Neural progenitor cell (in vitro differentiated cells): ENCODE results near the gene IGSF3.

Experiments
- EZH2 ChIP-seq: fragments of 200-600 bp; sonication (generic); IDR thresholded peaks from 2 replicates; pipeline ENCODE4 v1.6.1; 2017; ENCODE audit warnings: antibody characterized with exemption, mild to moderate bottlenecking, moderate library complexity
- TF ChIP-seq, protein P1 (sequence below): fragments of 200-600 bp; sonication (generic); IDR thresholded peaks from 2 replicates; pipeline ENCODE4 v1.5.1; 2017; ENCODE audit warnings: antibody characterized with exemption, mild to moderate bottlenecking

DNA sequence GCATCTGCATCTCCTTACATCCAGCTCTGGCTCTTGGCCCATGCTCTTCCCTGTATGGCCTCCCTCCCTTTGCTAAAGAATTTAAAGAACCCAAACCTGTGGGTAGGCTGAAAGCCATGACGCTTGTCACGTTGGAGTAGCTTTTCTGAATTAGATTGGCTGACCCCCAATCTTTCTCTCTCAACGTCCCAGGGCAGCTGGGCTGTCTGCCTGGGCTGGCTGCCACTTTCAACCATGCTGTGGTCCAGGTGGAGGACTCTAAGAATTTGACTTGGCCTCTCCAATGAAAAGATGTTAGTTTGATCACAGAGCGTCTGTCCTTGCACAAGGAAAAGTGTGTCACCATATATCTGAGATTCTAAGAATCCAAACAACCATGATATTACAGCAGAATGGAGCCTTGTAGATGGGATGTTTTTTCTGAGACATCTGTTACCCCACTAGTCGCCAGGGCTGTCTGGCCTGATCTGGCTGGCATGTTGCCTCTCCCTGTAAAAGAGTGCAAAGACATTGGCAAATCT lies 6.5 kb upstream of the IGSF3 start:
- TF ChIP-seq, protein P1, sequence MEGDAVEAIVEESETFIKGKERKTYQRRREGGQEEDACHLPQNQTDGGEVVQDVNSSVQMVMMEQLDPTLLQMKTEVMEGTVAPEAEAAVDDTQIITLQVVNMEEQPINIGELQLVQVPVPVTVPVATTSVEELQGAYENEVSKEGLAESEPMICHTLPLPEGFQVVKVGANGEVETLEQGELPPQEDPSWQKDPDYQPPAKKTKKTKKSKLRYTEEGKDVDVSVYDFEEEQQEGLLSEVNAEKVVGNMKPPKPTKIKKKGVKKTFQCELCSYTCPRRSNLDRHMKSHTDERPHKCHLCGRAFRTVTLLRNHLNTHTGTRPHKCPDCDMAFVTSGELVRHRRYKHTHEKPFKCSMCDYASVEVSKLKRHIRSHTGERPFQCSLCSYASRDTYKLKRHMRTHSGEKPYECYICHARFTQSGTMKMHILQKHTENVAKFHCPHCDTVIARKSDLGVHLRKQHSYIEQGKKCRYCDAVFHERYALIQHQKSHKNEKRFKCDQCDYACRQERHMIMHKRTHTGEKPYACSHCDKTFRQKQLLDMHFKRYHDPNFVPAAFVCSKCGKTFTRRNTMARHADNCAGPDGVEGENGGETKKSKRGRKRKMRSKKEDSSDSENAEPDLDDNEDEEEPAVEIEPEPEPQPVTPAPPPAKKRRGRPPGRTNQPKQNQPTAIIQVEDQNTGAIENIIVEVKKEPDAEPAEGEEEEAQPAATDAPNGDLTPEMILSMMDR = no peak
- no peak for TF ChIP-seq EZH2
